C4-2B (cell line): ENCODE results near the gene P2RX6.

Source experiments
- H3K27ac ChIP-seq: fragments of 450-650 bp; 2 replicates; pipeline ENCODE4 v1.5.1; 2017
- ZFX ChIP-seq: fragments of 450-650 bp; IDR thresholded peaks from 2 replicates; pipeline ENCODE4 v1.6.1; 2017
- TF ChIP-seq, protein P1 (sequence below): fragments of 450-650 bp; conservative IDR thresholded peaks from 2 replicates; pipeline ENCODE4 v1.5.1; 2017; ENCODE audit warnings: mild to moderate bottlenecking

Gene P2RX6

DNA sequence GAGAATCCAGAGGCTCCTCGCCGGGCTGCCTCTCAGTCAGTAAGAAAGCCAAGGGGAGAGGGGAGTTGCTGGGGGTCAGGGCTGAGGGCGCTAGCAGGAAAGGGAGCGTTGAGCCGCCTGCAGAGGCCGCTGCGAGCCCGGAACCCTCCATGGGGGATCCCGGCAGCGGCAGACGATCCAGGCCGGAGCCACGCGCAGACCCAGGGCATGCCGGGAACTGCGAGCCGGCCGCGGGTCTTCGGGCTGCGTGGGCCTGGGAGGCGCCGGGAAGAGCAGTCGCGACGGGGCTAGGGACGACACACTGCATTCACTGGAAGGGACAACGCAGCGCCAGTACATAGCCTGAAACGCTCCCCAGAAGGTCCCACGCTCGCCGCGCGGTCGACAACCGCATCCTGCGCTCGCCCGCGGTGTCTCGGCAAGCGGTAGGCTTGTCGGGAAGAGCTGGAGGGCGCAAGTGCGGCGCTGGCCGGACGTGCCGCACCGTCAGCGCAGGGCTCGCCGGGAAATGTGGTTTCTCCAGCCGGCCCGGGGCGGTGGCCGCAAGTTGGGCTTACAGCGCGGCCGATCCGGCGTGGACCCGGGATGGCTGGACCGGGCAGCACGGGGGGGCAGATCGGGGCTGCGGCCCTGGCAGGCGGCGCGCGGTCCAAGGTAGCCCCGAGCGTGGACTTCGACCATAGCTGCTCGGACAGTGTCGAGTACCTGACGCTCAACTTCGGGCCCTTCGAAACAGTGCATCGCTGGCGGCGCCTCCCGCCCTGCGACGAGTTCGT is 33.0 kb upstream of the P2RX6 start, which contains the start of gene LZTR1:
LZTR1 (plus strand) TSS at position 511 of the 776 bp plus-strand sequence; CDS start at position 586, 75 bp downstream.
- TF ChIP-seq, protein P1, sequence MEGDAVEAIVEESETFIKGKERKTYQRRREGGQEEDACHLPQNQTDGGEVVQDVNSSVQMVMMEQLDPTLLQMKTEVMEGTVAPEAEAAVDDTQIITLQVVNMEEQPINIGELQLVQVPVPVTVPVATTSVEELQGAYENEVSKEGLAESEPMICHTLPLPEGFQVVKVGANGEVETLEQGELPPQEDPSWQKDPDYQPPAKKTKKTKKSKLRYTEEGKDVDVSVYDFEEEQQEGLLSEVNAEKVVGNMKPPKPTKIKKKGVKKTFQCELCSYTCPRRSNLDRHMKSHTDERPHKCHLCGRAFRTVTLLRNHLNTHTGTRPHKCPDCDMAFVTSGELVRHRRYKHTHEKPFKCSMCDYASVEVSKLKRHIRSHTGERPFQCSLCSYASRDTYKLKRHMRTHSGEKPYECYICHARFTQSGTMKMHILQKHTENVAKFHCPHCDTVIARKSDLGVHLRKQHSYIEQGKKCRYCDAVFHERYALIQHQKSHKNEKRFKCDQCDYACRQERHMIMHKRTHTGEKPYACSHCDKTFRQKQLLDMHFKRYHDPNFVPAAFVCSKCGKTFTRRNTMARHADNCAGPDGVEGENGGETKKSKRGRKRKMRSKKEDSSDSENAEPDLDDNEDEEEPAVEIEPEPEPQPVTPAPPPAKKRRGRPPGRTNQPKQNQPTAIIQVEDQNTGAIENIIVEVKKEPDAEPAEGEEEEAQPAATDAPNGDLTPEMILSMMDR = no peak; the same call in 1 of the 2 replicates
- peak; percentile 98 for TF ChIP-seq ZFX
- peak within 1 kb of the TSS; percentile 93 for H3K27ac ChIP-seq

DNA sequence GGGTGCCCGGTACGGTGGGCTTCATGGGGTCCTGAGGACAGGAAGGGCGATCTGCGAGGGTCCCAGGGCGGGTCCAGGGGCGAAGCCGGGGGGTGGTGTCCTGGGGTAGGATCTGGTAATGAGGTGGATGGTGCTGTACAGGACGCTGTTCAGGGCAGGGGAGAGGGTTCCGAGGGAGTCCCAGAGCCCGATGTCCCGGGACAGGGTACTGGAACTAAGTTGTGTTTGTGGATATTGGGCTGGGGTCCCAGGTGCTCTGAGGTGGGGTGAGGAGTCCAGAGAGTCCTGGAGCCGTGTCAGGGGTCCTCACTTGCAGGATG is 32.4 kb upstream of the P2RX6 start:
- TF ChIP-seq, protein P1 = no peak
- TF ChIP-seq ZFX = no peak
- H3K27ac ChIP-seq = peak overlapping the region; percentile 93

DNA sequence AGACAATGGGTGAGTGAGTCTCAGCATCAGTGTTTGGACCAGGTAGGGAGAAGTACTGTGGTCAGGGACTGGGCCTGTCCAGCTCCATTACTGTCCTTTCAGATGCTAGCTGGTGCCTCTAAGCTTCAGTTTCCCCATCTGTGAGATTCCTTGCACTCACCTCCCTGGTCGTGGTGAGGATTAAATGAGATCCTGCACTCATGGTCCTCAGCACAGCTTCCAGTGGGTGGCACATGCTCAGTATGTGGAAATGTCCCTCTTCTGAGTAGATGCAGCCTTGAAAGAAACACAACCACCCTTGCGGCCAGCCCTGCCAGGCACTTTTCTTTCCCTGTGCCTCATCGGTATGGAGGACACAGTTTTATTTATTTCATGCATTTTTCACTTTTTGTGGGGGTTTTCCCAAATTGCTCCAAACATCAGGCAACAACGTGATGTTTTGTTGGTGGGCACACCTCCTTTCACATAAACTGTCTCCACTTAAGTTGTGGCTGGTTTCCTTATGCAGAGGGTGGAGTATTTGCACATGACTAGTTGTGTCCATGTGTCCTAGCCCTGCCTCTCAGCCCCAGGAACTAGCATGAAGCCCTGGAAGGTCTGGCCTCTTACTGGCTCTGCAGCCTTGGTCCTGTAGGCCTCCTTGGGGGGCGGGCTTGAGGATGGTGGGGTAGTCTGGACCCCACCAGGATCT is 31.7 kb upstream of the P2RX6 start:
- H3K27ac ChIP-seq = peak overlapping the region; percentile 93
- TF ChIP-seq ZFX = no peak
- TF ChIP-seq, protein P1 = no peak

DNA sequence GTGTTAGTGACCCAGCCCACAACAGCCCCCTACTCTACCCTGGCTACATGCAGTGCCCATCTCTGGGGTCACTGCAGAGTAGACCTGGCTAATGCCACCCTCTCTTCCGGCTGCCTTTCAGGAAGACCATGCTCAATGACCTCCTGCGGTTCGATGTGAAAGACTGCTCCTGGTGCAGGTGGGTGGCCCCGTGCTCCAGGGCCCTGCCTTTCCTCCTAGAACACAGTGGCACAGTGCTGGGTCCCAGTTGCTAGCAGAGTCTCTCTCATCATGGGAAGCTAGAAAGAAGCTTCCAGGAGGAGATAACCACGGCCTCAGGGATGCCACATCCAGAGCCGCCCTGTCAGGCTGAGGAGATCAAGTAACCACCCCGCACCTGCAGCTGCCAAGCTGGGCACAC is 29.2 kb upstream of the P2RX6 start:
- TF ChIP-seq ZFX = no peak
- TF ChIP-seq, protein P1 = no peak
- H3K27ac ChIP-seq = no peak overlapping the region

DNA sequence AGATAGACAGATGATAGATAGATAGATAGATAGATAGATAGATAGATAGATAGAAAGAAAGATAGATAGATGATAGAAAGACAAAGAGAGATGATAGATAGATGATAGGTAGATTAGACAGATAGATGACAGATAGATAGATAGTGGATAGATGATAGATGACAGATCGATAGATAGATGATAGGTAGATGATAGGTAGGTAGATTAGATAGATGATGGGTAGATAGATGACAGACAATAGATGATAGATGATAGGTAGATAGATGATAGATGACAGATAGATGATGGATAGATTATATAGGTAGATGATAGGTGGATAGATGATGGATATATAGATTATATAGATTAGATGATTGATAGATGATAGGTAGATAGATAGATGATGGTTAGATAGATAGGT is 28.6 kb upstream of the P2RX6 start:
- TF ChIP-seq, protein P1 = no peak
- no peak for TF ChIP-seq ZFX
- H3K27ac ChIP-seq = no peak overlapping the region

DNA sequence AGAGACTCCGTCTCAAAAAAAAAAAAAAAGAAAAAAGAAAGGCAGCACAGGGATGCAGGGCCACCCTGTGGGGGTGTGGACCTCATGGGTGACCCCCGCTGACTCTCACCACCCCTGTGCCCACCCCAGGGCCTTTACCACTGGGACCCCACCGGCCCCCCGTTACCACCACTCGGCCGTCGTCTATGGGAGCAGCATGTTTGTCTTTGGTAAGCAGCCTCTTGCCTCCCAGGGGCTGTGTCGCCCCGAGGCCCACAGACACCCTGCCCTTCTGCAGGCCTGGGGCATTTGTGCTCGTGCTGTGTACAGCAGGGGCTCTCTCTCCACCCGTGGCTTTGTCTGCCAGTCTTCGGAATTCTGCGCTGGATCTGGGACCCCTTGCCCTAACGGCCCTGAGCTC is 27.6 kb upstream of the P2RX6 start:
- no peak overlapping the region for H3K27ac ChIP-seq
- no peak for TF ChIP-seq ZFX
- TF ChIP-seq, protein P1 = no peak
